ENCODE data around the gene DSG4.

The DSG4 gene

DNA sequence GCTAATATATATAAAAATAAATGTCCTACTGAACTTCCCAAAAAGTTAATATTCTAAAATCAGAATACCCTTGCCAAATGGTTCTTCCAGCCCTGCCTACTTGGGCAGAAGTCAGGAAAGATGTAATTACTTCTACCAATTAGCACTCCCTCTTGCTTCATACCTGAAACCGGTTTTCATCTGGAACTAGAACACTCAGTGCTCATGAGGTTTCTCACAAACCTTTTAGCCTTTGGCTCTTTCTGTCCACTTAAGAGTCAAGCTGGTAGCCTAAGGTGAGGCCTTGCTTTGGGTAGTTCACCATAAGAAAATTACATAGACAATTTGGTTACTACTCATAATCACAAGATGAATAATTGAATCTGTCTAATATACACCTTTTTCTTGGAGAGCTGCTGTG is 75.0 kb downstream of the DSG4 start:
- no peak for DNase-seq

GRCh38 chr18:31454066-31454708 is 77.6 kb downstream of the DSG4 start:
- DNase-seq, result no peak
